Measurements from ENCODE around the gene MAML2.

MAML2 gene

GRCh38 chr11:96114178-96115064 lies 228.6 kb downstream of the MAML2 start:
- no peak for DNase-seq

GRCh38 chr11:96113193-96113681 lies 229.8 kb downstream of the MAML2 start:
- no peak for DNase-seq

DNA sequence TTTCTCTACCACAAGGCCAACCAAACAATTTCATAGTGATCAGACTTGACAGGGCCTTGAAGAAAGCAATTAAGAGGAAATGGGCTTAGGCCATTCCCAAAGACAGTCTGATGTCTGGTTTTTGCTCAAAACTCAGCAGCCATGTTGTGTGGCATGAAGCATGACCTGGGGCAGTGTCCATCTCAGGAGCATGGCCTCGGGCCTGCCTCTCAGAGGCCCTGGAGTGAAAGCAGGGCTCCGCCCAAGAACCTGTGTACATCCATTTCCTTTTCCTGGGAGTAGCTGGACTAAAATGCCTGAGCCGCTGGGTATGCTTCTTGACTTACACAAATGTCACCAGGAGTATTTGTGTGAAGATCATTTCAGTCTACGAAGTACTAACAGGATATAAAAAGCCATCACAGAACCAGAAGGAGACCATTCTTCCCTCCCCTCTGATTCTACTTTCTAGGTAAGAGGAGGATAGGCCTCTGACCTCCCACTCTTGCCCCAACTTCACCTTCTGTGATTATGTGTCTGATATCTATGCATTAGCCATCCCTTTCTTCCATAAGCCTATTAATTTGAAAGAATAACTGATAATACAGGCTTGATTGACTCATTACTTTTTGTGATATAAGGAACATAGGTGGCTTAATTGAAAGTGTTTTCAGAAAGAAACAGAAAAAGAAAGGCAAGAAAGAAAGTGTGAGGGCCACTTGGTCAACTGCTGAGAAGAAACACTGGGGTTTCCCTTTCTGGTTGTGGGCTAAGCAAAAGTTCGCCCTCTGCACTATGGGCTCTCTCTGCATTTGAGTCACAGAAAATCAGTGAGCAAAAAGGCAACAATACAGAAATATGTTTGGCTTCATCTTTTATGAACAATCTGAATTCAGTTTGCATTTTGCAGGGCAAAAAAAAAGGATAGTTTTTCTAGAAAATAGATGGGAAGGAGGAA lies 230.5 kb downstream of the MAML2 start:
- no peak for DNase-seq

GRCh38 chr11:96111308-96111707 lies 231.7 kb downstream of the MAML2 start:
- DNase-seq: no peak

GRCh38 chr11:96110302-96110701 lies 232.7 kb downstream of the MAML2 start:
- no peak for DNase-seq

DNA sequence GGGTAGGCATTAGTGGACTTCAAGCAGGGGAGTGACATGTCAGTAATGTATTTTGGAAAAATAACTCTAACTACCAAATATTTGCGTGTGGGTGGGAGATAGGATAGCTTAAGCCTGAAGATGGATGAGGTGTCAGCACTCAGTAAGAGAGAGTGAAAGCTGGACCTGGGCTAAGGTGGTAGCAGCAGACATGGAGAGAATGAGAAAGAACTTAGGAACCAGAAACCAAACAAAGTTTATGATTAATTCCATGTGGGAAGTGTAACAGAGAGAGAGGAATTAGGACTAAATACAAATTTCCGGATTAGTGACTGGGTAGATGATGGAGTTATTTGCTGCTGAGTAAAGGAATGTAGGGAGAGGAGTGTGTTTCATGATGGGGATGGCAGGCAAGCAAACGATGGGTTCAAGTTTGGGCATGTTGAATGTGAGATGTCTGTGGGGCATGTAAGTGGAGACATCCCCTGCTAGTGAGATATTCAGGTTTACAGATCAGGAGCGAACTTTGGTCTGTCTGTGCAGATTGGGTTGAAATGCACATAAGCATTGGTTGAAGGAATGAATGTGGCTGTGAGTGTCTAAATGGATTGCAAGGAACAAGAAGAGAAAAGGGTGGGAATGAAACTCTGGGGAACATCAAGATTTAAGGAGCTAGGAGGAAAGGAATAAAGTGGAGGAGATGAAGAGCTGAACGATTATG lies 233.5 kb downstream of the MAML2 start:
- no peak for DNase-seq

DNA sequence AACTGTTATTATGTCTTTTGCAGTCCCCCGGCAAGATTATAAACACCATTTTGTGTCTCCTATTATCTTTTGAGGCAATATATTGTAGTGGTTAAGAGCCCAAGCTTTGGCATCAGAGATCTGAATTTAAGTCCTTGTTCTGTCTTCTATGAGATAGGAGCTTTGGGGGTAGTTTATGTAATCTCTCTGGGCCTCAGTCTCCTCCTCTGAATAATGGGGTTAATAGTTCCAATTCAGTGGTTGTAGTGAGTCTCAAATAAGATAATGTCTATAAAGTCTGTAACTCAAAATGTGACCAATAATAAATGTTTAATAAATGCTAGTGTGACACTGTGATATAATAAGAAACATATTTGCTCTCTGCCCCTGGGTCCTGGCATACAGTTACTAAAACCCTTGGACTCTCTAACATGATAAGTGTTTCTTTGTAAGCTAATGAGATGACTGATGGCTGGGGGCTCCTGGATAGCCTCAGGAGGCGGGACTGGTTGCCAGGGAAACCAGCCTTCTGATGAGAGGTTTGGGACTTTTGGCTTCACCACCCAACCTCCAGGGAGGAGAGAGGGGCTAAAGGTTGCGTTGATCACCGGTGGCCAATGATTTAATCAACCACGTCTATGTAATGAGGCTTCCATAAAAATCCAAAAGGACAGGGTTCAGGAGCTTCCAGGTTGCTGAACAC lies 235.7 kb downstream of the MAML2 start:
- no peak for DNase-seq

- no peak for DNase-seq
Measured at GRCh38 chr11:96106645-96107044, 236.3 kb downstream of the MAML2 start.

GRCh38 chr11:96105944-96106343 lies 237.1 kb downstream of the MAML2 start:
- no peak for DNase-seq

DNA sequence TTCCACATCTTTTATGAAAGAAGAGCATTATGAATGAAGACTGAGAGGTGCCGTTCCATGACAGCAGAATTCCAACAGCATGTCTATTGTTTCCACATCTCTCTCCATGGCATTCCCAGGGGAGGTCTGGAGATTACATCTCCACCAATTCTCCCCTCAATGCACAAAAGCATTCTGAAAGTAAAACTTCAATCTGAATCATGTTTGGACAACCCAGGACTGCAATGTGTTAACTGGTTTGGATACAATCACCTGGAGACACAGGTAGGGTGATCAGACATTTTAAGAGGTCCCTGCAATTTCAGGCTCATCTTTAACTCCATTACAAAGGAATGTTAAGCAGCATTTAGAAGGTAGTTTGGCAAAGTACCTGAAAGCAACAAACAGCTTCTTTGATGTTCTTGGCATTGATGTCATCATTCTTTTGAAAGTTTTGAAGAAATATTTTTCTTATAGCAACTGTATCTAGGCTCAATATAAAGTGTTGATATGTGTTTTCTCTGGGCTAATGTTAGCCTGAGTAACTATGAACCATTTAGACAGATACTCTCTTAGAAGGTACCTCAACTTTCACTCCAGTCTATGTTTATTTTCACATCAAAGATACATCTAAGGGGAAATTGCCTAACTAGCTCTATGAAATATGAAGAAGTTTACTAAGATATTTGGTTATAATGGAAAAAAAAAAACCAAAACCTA lies 237.6 kb downstream of the MAML2 start:
- peak; percentile 40 for DNase-seq

DNA sequence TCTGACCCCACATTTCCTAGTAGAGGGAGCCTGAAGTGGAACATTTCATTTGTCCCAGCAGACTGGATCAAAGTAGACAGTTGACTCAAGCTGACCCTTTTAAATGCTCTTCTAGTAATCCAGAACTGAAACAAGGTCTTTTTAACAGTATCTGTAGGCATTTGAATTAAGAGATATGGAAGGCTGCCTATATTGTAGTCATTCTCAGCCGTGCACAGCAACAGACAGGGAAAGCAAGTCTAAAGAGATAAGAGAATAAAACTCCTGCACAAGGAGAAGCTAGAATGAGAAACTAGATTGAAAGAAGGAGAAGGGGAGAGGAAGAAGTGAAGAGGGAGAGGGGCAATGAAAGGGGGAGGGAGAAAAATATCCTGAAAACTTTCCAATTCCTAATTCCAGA lies 238.5 kb downstream of the MAML2 start:
- no peak for DNase-seq

DNA sequence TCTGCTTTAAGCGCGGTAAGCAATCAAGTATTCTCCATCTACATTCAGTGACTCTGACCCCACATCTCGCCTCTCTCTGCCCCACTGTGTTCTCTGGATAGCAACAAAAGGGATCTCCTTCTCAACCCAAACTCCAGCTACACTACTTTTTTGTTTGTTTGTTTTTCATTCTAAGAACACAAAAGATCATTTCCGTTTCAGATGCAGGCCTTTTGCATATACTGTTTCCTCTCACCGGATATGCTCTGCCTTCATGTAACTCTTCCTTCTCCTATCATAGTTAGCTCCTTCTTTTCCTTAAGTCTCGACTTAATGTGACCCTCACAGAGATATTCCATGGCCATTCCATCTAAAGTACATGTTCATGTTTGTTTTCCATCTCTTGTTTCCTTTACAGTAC lies 239.3 kb downstream of the MAML2 start:
- DNase-seq: no peak

DNA sequence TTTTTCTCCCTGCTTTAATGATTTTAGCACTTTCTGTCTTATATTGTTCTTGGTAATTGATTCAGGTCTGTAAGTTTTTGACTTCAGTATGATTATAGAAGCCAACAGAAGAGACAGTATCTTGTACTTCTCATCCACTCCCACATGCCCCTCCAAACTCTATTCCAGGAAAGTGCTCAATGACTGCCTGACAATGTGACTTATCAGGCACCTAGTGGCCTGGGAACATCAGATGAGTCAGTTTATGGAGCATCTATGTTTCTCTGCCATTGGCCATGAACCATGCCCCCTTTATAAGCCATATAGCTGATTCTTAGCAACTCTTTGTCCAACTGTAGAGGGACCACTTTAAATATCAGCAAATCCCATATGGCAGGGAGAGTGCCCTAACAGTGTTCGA lies 239.9 kb downstream of the MAML2 start:
- DNase-seq: no peak

DNA sequence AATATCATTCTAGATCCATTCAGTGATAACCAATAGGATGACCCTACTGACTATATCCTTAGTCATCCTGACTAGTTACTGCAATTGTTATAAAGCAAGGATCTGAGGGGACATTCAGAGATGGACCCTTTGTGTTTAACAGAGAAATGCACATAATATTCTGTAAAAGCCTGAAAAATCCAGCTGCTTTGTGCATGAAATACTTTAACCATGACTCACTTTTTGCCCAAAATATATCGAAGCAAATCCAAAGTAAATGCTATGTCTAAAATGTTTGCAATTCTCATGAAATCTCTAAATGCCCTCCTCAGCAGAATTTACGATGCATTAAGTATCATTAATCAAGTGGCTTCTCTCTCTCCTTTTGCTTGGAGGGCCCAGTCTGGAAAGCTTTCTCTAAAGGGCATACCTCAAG lies 240.3 kb downstream of the MAML2 start:
- no peak for DNase-seq

DNA sequence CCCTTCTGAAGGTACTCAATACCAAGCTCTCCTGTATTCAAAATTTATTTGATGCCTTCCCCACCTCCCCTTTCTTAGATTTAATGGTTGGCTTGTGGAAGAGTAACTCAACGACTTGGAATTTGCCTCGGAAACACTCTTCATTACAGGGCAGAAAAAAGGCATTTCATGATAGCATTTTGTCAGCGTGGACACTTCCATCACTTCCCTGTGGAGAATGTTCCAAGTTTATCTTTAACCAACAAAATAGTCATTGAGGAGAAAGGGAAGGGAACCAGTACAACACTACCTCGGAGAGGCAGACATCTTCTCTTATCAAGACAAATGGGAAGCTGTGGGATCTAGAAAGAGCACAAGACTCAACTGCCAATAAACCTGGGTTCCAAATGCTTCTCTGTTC lies 241.8 kb downstream of the MAML2 start:
- DNase-seq: no peak

- DNase-seq: no peak
Measured at GRCh38 chr11:96098511-96099241, 244.3 kb downstream of the MAML2 start.

GRCh38 chr11:96097844-96098421 lies 245.1 kb downstream of the MAML2 start:
- DNase-seq: no peak

GRCh38 chr11:96096360-96096759 lies 246.6 kb downstream of the MAML2 start:
- DNase-seq: no peak

DNA sequence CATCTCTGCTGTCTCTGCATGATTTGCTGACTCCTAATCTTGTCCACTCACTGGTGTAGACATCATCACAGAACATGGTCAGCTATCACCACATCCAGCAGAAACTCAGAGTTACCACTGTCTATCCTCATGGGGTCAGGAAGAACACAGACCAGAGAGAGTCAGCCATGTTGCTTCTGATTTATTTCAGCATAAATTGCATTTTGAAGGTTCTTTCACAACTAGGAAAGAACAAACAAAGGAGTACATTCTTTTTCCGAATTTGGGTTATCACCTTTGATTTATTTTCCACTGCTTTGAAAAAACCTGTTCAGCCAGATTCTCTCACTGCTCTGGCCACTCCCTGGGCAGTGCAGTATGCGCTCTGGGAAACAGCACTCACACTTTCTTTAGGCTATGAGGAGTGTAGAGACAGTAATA lies 247.1 kb downstream of the MAML2 start:
- no peak for DNase-seq

- no peak for DNase-seq
Measured at GRCh38 chr11:96094156-96094555, 248.8 kb downstream of the MAML2 start.

DNA sequence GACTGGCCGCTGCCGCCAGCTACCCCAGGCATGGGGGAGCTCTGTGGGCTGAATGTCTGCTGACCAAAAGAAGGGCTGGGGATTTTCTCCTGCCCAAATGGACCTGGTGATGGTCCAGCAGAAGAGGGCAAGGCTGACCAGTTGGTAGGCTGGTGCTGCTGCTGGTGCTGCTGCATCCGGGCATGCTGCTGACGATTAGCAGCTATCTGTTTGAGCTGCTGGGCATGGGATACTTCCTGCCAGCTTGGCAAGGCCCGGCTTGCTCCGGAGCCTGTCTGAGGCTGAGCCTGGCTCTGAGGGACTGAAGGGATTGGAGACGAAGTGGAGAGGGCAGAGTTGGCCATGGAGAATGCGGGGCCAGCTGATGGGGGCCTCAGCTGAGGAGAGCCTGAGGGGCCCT lies 250.5 kb downstream of the MAML2 start:
- no peak for DNase-seq
